H1 (cell line): ENCODE results near the gene SLIT3.

ENCODE experiments used
- BCL11A ChIP-seq, 2 experiments: IDR thresholded peaks; one replicate each; pipeline ENCODE4 v1.6.1; 2011; ENCODE audit warnings: low read depth in 2 of 2, low read length in 2 of 2, mild to moderate bottlenecking in 2 of 2
- CHD1 ChIP-seq: IDR thresholded peaks from 2 replicates; pipeline ENCODE4 v1.6.1; 2012; ENCODE audit warnings: low read depth, low read length, improper control_type of control experiment
- CREB1 ChIP-seq: IDR thresholded peaks from 2 replicates; pipeline ENCODE4 v1.6.1; 2012; ENCODE audit warnings: inconsistent platforms
- CTCF ChIP-seq, 3 experiments: IDR thresholded peaks; 1 replicate in 2 of 3; 2 replicates in 1 of 3; pipeline versions ENCODE4 v1.5.1 to v1.6.1; 2011; ENCODE audit warnings: low read length in 3 of 3, mild to moderate bottlenecking in 3 of 3, inconsistent platforms in 2 of 3, low read depth in 1 of 3, moderate library complexity in 1 of 3; ENCODE audit not compliant: insufficient read depth in 1 of 3; ENCODE audit errors: control extremely low read depth in 1 of 3
- EGR1 ChIP-seq: IDR thresholded peaks from 2 replicates; pipeline ENCODE4 v1.6.1; 2011; ENCODE audit warnings: low read depth, low read length, borderline replicate concordance
- FOSL1 ChIP-seq: IDR thresholded peaks from 2 replicates; pipeline ENCODE4 v1.6.1; 2011; ENCODE audit warnings: mild to moderate bottlenecking, low read depth, low read length, moderate library complexity; ENCODE audit not compliant: insufficient read depth
- HDAC6 ChIP-seq: IDR thresholded peaks from one replicate; pipeline ENCODE4 v1.7.1; 2012; ENCODE audit warnings: low read depth, mild to moderate bottlenecking, inconsistent platforms, low read length, moderate library complexity
- MAFK ChIP-seq: IDR thresholded peaks from 2 replicates; pipeline ENCODE4 v1.6.1; 2012; ENCODE audit warnings: low read depth, mild to moderate bottlenecking, improper control_type of control experiment, low read length
- POLR2A ChIP-seq, 2 experiments: IDR thresholded peaks; 1 replicate in 1 of 2; 2 replicates in 1 of 2; pipeline ENCODE4 v1.6.1; 2011; ENCODE audit warnings: low read depth in 2 of 2, low read length in 2 of 2, mild to moderate bottlenecking in 2 of 2; ENCODE audit errors: control extremely low read depth in 1 of 2
- SIN3A ChIP-seq, 2 experiments: IDR thresholded peaks in 1 of 2; conservative IDR thresholded peaks in 1 of 2; 2 replicates each; pipeline ENCODE4 v1.6.1; 2011 to 2012; ENCODE audit warnings: low read length in 2 of 2, improper control_type of control experiment in 1 of 2, low read depth in 1 of 2, mild to moderate bottlenecking in 1 of 2
- TAF7 ChIP-seq: optimal IDR thresholded peaks from 2 replicates; pipeline ENCODE3; 2011; ENCODE audit warnings: low read depth, mild to moderate bottlenecking, inconsistent platforms, low read length, moderate library complexity, borderline replicate concordance
- TF ChIP-seq, protein P1 (sequence below): IDR thresholded peaks from 2 replicates; pipeline ENCODE4 v1.6.1; 2012; ENCODE audit warnings: low read length, inconsistent platforms
- TF ChIP-seq, protein P2 (sequence below): IDR thresholded peaks from 2 replicates; pipeline ENCODE4 v1.6.1; 2011; ENCODE audit warnings: low read length, improper control_type of control experiment

DNA sequence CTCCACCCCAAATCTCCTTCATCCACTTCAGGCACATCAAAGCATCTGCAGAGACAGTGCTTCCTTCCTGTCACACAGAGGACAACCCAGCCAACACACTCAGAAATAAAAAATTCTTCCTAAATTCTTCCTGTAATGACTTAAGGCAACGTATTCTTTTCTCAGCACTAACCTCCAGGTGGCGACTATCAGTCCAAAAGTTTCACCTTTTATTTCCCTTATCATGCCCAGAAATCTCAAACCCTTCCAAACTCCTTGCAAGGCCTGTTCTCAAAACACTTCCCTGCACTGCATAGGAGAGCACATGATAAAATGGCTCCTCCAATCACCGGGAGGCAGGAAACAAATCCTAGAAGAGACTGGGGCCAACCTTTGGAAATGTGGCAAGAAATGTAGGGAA is 35.1 kb downstream of the SLIT3 start:
- TF ChIP-seq SIN3A (conservative IDR thresholded peaks at IDR 0.05 in 1 of 2, IDR thresholded peaks at IDR 0.05 in 1 of 2; ENCODE audit: low read depth in 1 of 2, low read length in 2 of 2): no peak
- TF ChIP-seq CHD1: no peak
- TF ChIP-seq CTCF (IDR thresholded peaks at IDR 0.05; ENCODE audit: control extremely low read depth in 1 of 3, insufficient read depth in 1 of 3, low read depth in 1 of 3, low read length in 3 of 3): peak in 2 of 3 experiments; percentile 29 to 45; a peak in 2 of 4 replicates
- no peak for TF ChIP-seq FOSL1
- TF ChIP-seq, protein P1, sequence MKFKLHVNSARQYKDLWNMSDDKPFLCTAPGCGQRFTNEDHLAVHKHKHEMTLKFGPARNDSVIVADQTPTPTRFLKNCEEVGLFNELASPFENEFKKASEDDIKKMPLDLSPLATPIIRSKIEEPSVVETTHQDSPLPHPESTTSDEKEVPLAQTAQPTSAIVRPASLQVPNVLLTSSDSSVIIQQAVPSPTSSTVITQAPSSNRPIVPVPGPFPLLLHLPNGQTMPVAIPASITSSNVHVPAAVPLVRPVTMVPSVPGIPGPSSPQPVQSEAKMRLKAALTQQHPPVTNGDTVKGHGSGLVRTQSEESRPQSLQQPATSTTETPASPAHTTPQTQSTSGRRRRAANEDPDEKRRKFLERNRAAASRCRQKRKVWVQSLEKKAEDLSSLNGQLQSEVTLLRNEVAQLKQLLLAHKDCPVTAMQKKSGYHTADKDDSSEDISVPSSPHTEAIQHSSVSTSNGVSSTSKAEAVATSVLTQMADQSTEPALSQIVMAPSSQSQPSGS: no peak
- no peak for TF ChIP-seq HDAC6
- TF ChIP-seq, protein P2, sequence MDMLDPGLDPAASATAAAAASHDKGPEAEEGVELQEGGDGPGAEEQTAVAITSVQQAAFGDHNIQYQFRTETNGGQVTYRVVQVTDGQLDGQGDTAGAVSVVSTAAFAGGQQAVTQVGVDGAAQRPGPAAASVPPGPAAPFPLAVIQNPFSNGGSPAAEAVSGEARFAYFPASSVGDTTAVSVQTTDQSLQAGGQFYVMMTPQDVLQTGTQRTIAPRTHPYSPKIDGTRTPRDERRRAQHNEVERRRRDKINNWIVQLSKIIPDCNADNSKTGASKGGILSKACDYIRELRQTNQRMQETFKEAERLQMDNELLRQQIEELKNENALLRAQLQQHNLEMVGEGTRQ: no peak
- TF ChIP-seq MAFK: no peak
- TF ChIP-seq POLR2A (IDR thresholded peaks at IDR 0.05; ENCODE audit: control extremely low read depth in 1 of 2, low read depth in 2 of 2, low read length in 2 of 2): no peak
- no peak for TF ChIP-seq BCL11A (IDR thresholded peaks at IDR 0.05; ENCODE audit: low read depth in 2 of 2, low read length in 2 of 2)
- TF ChIP-seq CREB1: no peak
- TF ChIP-seq TAF7: no peak
- TF ChIP-seq EGR1: no peak
